DOHH2 (cell line): ENCODE results near the gene ZNF101.

Experiments used
- EZH2phosphoT487 ChIP-seq: fragments of 200-600 bp; sonication (generic); IDR thresholded peaks from 2 replicates; pipeline ENCODE4 v1.6.1; 2017; ENCODE audit warnings: borderline replicate concordance, mild to moderate bottlenecking, antibody characterized with exemption, low read length, moderate library complexity, mixed read lengths
- TF ChIP-seq, protein P1 (sequence below): fragments of 200-600 bp; sonication (generic); IDR thresholded peaks from one replicate; pipeline ENCODE4 v1.5.1; 2014; ENCODE audit warnings: antibody characterized with exemption, mild to moderate bottlenecking, low read depth, low read length; ENCODE audit not compliant: poor library complexity, severe bottlenecking

DNA sequence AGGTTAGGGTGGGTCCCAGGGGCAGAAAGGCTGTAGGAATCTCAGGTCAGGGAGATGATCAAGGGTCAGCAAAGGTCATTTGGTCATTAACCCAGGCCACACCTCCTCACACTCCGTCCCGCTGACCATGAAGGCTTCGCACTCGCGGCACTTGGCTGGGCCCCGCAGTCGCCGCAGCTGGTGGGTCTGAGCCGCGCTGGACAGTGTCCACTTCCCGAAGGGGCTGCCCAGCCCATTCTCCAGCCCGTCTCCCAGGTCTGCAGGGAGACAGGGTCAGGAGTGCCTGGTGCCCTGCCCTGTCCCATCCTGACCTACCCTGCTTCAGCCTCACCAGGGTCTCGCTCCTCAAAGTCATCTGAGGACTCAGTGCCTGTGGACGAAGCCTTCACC is 33.3 kb upstream of the ZNF101 start:
- TF ChIP-seq, protein P1, sequence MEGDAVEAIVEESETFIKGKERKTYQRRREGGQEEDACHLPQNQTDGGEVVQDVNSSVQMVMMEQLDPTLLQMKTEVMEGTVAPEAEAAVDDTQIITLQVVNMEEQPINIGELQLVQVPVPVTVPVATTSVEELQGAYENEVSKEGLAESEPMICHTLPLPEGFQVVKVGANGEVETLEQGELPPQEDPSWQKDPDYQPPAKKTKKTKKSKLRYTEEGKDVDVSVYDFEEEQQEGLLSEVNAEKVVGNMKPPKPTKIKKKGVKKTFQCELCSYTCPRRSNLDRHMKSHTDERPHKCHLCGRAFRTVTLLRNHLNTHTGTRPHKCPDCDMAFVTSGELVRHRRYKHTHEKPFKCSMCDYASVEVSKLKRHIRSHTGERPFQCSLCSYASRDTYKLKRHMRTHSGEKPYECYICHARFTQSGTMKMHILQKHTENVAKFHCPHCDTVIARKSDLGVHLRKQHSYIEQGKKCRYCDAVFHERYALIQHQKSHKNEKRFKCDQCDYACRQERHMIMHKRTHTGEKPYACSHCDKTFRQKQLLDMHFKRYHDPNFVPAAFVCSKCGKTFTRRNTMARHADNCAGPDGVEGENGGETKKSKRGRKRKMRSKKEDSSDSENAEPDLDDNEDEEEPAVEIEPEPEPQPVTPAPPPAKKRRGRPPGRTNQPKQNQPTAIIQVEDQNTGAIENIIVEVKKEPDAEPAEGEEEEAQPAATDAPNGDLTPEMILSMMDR = no peak
- TF ChIP-seq EZH2phosphoT487 = no peak
